Activated CD8-positive, alpha-beta memory T cell treated with anti-CD3 and anti-CD28 coated beads, Interleukin-2, amount 50 U/mL, for 24 hours (primary cell): ENCODE data around the gene CDC42BPG.

ENCODE experiments used
- DNase-seq: peaks from one replicate; pipeline ENCODE4 v3.0.0-alpha.2; 2020; ENCODE audit errors: extremely low read depth

Gene CDC42BPG

DNA sequence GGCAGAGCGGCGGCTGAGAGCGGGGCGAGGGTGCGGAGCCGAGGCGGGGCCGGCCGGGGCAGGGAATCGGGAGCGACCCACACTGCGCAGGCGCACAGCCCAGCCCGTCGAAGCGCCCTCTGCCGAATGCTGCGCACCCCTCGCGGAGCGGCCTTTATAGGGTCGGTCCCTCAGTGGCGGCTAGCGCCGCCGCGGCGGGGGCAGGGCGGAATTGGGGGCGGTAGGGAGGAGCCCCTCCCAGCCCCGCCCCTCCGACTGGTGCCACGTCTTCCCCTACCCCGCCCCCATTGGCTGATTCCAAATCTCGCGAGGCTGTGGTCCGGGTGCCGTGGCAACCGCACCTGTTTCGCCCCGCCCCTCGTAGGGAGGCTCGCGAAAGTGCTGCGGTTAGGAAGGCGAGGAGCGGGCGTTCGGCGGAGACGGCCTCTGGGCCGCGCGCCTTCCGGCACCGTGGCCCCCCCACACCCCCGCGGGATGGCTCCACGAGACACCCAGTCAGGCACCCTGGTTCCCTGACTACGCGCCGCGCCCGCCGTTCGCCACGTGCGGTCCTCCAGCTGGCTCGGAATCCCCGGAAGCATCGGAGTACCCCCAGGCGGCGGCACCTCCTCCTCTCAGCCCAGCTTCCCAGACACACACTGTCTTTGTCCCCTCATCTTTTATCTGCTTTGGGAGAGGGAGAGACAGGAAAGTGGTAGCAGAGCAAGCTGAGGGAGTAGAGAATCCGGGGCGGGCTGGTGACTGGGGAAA lies 34.2 kb upstream of the CDC42BPG start, which contains the start of gene EHD1:
EHD1 (minus strand) TSS at position 128 of the 750 bp plus-strand sequence. CDS start 157 bp downstream, outside the sequence.
- peak; percentile 98 for DNase-seq

DNA sequence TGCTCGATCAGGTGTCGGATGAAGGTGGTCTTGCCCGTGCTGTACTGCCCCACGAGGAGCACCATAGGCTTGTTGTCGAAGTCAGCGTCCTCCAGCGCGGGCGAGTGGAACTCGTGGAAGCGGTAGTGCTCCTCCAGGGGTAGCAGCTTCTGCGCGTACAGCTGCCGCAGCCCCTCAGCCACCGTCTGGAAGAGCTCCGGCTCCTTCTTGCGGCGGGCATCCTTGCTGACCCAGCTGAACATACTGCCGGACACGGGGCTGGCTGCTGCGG lies 33.7 kb upstream of the CDC42BPG start:
- DNase-seq: no peak

DNA sequence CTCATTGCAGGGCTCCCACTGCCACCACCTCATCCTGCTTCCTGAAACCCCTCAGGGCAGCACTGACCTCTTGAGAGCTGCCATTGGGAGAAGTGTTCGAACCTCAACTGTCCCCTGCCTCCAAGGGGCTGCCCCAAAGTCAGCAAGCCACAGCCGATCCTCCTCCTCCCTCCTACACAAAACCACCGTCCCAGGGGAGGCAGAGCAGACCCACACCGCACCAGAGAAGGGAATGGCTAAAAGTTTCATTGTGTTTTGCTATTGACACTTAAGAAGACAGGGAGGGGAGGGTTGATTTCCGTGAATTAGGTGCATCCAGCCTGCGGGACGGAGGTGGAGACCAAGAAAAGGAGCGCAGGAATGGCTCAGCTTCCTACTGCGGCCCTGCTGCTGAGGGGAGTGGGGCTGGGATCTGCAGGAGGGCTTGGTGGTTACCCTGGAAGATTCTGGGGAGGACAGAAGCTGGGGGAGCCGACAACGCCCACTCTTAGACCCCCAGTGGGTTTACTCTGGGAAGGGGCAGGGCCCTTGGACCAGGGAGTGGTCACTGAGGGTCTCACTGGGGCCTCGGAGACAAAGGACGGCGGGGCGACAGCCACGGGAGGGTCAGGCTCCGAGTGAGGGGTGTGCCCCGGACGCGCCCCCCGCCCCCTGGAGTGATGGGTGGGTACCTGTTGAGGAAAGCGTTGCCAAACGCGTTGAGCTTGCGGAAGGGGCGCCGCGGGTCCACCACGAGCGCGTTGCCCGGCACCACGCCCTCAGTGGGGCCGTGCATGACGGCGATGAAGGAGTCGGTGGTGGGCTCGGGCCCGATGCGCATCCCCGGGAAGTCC lies 33.2 kb upstream of the CDC42BPG start:
- no peak for DNase-seq

DNA sequence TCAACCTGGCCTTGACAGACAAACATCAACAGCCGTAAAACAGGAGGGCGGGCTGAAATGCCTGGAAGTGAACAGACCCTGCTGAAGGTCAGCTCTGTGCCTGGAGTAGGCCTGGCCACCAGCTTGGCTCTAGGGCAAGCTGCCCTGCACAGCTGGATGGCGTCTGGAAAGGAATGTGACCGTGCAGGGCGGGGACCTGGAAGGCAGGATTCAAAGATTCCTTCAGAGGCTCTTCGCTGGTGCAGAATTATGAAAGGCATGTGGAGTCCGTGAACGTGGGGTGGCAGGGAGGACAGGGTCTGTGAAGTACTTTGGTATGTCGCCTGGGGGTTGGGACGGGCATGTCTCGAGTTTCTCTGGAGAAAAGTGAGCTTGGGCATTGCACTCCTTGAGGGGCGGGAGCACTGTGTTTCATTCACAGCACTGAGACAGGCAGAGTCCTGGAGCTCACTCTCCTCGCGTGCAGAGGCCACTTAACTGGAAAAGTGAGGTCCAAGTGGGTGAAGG lies 32.4 kb upstream of the CDC42BPG start:
- DNase-seq: no peak

DNA sequence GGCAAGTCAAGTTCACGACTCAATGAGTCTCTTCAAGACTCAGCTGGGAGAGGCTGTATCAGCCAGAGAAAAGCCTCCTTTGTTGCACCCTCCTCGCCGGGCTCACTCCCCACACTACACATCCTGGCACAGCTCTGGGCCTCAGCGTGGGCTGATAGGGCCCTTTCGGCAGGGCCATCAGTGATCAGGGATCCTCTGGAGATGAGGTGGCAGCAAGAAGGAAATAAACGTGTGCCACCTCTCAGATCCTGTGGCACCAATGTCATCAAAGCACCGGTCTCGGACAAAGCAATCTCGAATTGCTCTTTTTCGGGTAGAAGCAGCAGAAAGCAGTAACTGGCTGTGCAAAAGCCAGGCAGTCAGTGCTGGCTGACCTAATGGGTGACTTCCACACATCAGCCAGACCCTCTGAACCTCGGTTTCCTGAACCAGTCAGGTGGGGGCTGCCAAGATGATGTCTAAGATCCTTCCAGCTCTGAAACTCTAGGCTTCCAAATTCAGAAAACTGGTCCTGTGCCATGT lies 31.8 kb upstream of the CDC42BPG start:
- DNase-seq: no peak

DNA sequence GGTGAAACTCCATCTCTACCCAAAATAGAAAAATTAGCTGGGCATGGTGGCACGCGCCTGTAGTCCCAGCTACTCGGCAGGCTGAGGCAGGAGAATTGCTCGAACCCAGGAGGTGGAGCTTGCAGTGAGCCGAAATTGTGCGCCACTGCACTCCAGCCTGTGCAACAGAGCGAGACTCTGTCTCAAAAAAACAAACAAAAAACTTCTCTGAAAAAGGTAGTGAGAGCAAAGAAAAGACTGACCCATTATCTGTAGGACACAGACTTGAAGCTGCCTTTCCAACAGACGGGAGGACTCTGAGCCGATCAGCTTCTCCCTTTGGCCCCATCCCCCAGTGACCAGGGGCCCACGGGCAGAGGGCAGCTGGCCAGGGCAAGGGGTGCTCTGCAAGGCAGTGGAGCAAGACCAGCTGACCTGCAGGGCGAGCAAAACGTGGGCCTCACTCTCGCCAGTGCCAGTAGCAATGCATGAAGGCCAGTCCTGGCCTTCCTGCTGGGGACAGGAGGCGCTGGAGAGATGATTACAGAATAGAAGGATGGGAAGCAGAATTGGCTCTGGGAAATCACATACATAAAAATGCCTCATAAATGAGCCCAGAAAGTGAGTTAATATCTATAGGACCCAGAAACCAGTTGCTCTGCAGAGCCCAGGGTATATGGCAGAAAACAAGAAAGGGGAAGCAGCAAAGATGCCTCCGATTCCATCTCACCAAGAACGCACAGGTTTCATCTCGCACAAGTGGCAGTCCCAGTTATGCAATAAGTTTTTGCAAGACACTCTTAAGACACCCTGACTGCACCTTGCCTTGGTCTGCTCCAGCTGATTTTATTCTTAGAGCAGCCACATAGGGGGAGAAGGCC lies 31.1 kb upstream of the CDC42BPG start:
- DNase-seq: no peak

DNA sequence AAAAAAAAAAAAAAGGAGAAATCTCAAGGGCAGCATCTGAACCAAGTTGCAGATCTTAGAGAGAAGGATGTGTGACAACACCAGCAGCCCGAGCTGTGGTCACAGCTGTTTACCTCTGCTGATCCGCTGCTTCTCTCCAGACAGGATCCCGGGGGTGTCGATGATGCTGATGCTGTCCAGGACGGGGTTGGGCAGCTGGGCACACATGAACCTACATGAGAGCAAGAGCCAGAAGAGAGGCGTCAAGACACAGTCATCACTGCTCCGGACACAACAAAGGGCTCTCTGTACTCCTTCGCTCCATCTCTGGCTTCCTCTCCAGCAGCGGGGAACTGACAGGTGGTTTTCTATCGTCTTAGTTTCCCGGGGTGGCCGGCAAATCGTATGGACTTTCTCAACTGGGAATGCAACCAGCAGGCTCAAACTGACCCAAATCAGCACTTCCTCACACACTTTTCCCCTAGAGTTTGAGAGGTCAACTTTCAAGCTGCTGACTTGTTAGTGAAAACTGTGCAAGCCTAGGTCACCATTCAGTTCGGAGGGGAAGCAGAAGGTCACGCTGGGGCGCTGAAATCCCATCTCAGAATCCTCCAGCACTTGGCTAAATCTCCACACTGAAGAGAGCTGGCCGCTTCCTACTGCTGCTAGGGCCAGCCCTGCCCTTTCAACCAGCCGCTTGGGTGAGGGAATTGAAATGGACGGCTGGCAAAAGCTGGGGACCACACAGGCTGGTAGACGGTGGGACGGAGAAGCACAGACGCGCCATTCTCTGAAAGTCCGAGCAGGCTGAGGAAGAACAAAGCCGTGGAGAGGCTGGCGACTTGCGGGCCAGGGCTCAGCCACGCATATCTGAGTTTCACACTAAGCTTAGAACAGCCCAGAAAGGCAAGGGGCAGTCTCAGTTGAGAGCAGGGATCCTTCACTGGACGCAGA lies 30.1 kb upstream of the CDC42BPG start:
- no peak for DNase-seq

DNA sequence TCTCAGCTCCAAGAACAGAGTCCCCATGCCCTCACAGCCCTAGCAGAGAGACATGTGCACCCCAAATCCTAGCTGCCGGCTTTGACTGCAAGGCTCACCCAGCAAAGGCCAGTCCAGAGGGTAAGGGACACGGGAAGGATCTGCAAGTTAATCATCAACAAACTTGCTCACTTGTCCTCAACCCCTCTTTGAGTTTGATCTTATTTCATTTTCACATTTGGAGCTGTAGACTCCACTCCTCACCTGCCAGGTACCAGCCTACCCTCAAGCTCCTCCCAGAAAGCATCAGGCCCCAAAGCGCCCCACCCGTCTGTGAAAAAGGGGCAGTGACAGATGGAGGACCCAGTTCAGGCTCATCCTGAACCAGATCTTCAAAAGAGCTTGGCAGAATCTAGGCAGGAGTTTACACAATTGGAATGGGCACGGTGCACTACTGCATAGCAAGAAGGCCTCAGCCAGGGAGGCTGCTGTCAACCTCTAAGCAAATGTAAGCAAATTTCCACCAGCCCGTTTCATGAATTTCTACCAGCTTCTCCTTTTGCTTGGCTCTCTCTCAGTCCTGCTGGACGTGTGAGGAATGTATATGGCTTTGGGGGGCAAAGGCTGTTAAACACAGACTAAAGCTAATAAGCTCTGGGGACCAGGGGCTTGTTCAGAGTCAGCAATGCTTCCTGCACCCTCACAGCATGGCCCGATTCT lies 28.5 kb upstream of the CDC42BPG start:
- DNase-seq: no peak

DNA sequence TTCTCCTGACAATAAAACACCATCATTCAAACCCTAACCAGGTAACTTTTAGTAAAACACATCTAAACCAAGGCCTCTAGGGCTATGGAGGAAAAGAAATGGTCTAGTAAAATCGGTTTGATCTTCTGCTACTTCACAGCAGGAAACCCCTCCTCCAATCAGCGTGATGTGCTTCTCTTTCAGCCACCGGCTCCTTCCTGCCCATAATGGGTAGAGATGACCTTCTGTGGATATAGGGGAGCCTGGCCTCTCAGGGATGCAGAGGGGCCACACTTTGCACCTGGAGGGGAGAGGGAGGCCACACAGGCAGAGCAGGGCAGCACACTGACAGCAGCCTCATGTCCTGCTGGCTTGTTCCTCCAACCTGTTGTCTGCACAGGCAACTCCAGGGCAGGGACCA lies 27.0 kb upstream of the CDC42BPG start:
- DNase-seq: no peak

DNA sequence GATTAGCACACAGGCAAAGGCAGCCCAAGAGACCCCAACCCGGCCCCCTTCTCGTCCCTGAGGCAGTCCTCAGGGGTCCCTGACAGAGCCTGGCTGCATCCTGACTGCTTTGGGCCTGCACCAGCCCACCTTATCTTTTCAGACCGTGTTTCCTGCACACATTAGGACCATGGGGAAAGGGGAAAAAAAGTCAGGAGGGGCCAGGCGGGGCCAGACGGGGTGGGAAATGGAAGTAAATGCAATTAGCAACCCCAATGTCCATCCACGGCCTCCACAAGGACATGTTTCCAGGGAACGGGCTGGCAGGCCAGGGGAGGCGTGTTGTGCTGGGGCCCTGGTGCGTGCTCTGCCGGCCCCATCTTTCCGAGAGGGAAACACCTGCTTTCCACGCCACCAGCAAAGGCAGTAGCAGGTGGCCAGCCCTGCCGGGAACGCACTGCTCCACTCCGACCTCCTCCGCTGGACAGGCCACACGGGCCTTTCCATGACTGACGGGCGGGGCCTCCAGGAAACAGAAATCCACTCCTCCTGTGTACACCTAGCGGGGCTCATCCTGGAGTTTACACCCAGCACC lies 26.5 kb upstream of the CDC42BPG start:
- no peak for DNase-seq

DNA sequence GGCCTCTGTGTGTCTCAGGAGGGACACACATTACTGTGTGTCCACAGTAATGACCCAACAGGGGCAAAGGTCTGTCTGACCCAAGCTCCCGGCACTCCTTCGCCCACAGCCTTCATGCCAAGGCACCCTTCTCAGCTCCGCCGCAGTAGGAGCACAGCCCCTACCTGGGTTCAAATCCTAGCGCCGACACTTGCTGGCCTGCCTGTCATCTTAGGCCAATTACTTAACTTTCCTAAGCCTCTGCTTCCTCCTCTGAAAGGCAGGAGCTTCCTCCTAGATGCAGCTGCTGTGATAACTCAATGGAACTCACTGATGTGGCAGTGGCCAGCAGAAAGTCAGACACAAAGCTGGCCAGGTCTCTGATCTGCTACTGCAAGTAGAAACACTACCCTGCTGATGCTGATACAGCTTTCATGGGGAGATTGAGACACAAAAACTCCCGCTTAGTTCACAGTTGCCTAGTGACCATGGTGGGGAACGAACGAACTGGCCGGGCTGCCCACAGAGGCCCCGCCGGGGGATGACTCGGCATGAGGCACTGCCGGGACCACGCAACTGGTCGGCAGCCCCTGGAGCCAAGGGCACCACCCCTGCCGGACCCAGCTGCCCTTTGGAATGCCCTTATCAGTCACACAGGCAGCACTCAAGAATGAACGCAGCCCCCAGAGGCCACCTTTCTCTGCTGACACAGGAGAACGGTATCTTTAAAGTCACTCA lies 25.9 kb upstream of the CDC42BPG start:
- no peak for DNase-seq

DNA sequence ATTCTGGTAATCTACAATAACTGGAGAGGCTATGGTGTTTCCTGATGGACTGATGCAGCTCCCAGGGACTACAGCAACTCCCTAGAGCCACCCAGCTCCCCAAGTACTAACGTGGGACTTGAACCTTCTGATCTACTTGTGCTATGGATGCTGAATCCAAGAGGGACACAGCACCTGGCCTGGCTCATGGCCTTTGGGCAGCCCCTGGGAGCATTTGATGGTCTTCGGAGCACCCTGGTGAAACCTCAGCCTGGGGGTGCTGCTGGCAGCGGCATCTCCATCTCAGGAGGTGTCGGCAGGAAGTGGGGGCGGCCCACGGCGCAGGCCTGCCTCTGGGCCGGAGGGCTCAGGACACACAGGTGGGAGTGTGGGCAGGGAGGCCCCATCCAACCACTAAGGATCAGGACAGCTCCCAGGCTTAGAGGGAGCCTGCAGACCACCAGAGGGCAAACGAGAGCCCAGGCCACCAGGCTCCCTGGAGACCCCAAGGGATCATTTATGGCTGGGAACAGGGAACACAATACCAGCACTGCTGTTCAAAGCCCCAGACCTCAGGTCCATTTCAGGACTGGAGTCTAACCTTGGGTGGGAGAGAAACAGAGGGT lies 25.2 kb upstream of the CDC42BPG start:
- DNase-seq: no peak

DNA sequence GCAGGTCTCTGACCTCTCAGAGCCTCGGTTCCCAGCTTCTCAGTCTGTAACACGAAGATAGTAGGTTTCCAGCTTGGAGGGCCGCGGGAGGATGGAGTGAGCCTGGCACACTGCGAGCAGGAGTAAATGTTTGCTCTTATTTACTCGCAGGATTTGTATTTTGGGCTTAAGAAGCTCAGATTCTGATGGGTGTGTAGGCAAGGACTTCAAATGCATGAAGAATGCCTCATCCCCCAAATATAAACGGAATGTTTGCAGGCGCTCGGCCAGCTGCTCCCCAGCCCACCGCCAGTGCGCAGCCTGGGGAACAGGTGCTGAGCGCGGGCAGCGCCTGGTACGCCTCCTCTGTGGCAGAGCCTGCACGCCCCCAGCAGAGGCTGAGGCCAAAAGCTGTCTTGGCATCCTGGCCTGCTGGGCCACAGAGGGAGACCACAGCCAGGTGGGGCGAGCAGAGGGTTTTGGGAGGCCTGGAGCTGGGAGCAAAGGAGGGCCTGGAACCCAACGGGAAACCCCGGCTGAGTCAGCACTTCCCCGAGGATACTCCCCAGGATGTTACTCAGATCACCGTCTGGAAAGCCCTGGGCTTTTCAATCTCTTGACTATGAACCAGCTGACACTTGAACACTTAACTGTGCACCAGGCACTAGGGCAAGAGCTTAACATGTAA lies 24.6 kb upstream of the CDC42BPG start:
- DNase-seq: no peak

DNA sequence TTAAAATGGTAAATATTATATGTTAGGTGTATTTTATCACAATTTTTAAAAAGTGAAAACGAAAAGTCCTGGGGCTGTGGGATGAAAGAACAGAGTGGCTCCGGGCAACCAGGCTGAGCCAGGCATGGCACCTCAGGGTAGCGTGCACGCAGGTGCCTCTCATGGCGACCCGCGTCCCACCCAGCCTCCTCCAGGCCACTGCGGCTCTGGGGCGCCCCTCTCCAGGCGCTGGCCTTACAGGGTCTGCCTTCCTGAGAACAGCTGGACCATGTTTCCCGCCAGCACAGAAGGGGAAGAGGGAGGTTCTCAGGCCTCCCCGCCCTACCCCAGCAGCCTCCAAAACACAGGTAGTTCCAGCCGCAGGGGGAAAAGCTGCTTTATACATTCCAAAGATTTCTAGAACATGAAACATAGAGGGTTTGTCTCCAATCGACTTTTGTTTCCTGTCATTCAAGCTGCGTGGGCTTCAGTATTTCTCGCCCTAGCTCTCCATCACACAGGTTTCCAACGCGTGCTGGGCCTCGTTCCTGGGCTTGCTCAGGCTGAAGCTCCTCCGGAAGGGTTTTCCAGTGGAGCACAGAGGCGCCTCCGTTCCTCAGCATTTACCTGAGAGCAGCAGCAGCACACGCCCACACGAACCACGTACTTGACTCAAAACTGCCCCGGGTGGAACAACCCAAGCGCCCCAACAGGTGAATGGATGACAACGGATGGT lies 23.5 kb upstream of the CDC42BPG start:
- DNase-seq: no peak

DNA sequence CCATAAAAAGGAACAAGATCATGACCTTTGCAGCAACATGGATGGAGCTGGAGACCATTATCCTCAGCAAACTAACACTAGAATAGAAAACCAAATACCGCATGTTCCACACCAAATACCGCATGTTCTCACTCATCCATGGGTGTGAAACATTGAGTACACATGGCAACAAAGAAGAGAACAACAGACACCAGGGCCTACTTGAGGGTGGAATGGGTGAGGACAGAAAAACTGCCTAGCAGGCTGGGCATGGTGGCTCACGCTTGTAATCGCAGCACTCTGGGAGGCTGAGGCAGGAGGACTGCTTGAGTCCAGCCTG lies 21.7 kb upstream of the CDC42BPG start:
- no peak for DNase-seq

DNA sequence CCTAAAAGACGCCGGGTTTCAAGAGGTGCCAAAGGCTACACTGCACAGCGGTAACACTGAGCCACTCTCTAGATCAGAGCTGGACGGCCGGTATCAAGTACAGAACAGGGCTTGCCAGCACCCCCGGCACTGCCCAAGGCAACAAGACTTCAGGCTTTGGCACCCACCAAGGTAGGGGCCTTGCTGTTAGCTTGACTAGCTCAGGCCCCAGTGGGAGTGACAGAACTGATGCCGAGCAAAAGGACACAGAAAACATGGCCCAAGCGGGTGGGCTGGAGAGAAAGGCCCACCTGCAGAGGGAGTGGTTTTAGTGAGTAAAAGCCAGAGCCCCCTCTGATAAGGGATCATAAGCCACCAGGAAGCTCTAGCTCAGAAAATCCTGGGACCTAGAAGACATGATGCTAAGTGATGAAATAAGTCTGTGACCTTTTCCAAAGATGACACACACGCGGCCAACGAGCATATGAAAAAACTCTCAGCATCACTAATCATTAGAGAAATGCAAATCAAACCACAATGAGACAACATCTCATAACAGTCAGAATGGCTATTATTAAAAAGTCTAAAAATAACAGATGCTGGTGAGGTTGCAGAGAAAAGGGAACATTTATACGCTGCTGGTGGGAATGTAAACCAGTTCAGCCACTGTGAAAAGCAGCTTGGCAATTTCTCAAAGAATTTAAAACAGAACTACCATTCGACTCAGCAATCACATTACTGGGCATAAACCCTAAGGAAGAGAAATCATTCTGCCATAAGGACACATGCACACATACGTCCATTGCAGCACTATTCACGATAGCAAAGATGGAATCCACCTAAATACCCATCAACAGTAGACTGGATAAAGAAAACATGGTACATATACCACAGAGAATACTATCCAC lies 21.1 kb upstream of the CDC42BPG start:
- DNase-seq: no peak
